CD14-positive monocyte (primary cell): Measurements from ENCODE around the gene ATAD3A. TPM values are rescaled to one million over a fixed set of nuclear protein-coding genes. Genes with fewer than 3 reads are reported as not detected.

ENCODE experiments used
- DNase-seq, 3 donors: peaks; one replicate each; pipeline ENCODE4 v3.0.0-alpha.2; 2011 to 2022
- H2AFZ ChIP-seq: 2 replicates; pipeline ENCODE4 v1.6.0; 2012; ENCODE audit warnings: mild to moderate bottlenecking, low read depth, low read length, inconsistent platforms; ENCODE audit not compliant: insufficient read depth, poor library complexity, severe bottlenecking
- H3K27ac ChIP-seq, 2 donors: 1 replicate in 1 of 2; 2 replicates in 1 of 2; pipeline ENCODE4 v1.5.1; 2012 to 2013; ENCODE audit warnings: low read length in 2 of 2, control low read depth in 1 of 2, inconsistent platforms in 1 of 2, low read depth in 1 of 2, mild to moderate bottlenecking in 1 of 2
- H3K27me3 ChIP-seq, 2 donors: one replicate each; pipeline versions ENCODE4 v1.6.0 to v1.6.1; 2011 to 2013; ENCODE audit warnings: low read length in 2 of 2; ENCODE audit not compliant: control insufficient read depth in 2 of 2, insufficient read depth in 2 of 2
- H3K36me3 ChIP-seq, 2 donors: replicated peaks in 1 of 2; 1 replicate in 1 of 2; 2 replicates in 1 of 2; pipeline versions ENCODE4 v1.5.1 to v1.6.1; 2012 to 2013; ENCODE audit warnings: low read length in 2 of 2, control low read depth in 1 of 2, inconsistent platforms in 1 of 2, mild to moderate bottlenecking in 1 of 2; ENCODE audit not compliant: insufficient read depth in 2 of 2, control insufficient read depth in 1 of 2
- H3K4me1 ChIP-seq, 2 donors: 1 replicate in 1 of 2; 2 replicates in 1 of 2; pipeline versions ENCODE4 v1.5.1 to v1.6.1; 2012 to 2013; ENCODE audit warnings: low read length in 2 of 2, control low read depth in 1 of 2, inconsistent platforms in 1 of 2, mild to moderate bottlenecking in 1 of 2, moderate library complexity in 1 of 2; ENCODE audit not compliant: insufficient read depth in 2 of 2, control insufficient read depth in 1 of 2
- H3K4me2 ChIP-seq: replicated peaks from 2 replicates; pipeline ENCODE3; 2012; ENCODE audit warnings: low read length, moderate library complexity, mild to moderate bottlenecking; ENCODE audit not compliant: poor library complexity, severe bottlenecking; ENCODE audit errors: extremely low read depth
- H3K4me3 ChIP-seq, 3 experiments: fragments of 200-600 bp in 1 of 3; sonication (generic) in 1 of 3; replicated peaks in 1 of 3; 1 replicate in 2 of 3; 2 replicates in 1 of 3; pipeline ENCODE4 v1.5.1; 2011 to 2013; ENCODE audit warnings: low read length in 3 of 3, mild to moderate bottlenecking in 3 of 3, control low read depth in 2 of 3, low read depth in 2 of 3, inconsistent platforms in 1 of 3, moderate library complexity in 1 of 3
- H3K79me2 ChIP-seq: 2 replicates; pipeline ENCODE4 v1.6.0; 2012; ENCODE audit warnings: mild to moderate bottlenecking, control low read depth, inconsistent platforms, low read length, moderate library complexity; ENCODE audit not compliant: insufficient read depth
- H3K9ac ChIP-seq: 2 replicates; pipeline ENCODE4 v1.6.0; 2017; ENCODE audit warnings: low read length, mild to moderate bottlenecking; ENCODE audit not compliant: insufficient read depth, poor library complexity, severe bottlenecking
- H3K9me3 ChIP-seq, 2 donors: replicated peaks in 1 of 2; 1 replicate in 1 of 2; 2 replicates in 1 of 2; pipeline versions ENCODE4 v1.5.1 to v1.6.1; 2012 to 2013; ENCODE audit warnings: low read length in 2 of 2, control low read depth in 1 of 2; ENCODE audit not compliant: control insufficient read depth in 1 of 2, insufficient read depth in 1 of 2
- H4K20me1 ChIP-seq: 2 replicates; pipeline ENCODE4 v1.6.0; 2012; ENCODE audit warnings: mild to moderate bottlenecking, low read length, control low read depth, moderate library complexity; ENCODE audit not compliant: insufficient read depth
- H3K27ac Mint-ChIP-seq, 7 donors: one replicate each; pipeline ENCODE4 v1.8.0; 2020; ENCODE audit warnings: mild to moderate bottlenecking in 7 of 7, mixed read lengths in 7 of 7, moderate library complexity in 6 of 7, inconsistent platforms in 2 of 7
- H3K27me3 Mint-ChIP-seq, 3 donors: one replicate each; pipeline ENCODE4 v1.8.0; 2021 to 2022; ENCODE audit warnings: low read depth in 3 of 3, mild to moderate bottlenecking in 3 of 3, mixed read lengths in 3 of 3, moderate library complexity in 3 of 3, inconsistent platforms in 1 of 3
- H3K36me3 Mint-ChIP-seq, 2 donors: one replicate each; pipeline ENCODE4 v1.8.0; 2020; ENCODE audit warnings: mixed read lengths in 2 of 2, inconsistent platforms in 1 of 2, mild to moderate bottlenecking in 1 of 2
- H3K4me1 Mint-ChIP-seq: one replicate; pipeline ENCODE4 v1.8.0; 2020; ENCODE audit warnings: mild to moderate bottlenecking, mixed read lengths
- H3K4me3 Mint-ChIP-seq, 2 donors: one replicate each; pipeline ENCODE4 v1.8.0; 2020; ENCODE audit warnings: mild to moderate bottlenecking in 2 of 2, mixed read lengths in 2 of 2, moderate library complexity in 1 of 2
- H3K9me3 Mint-ChIP-seq, 7 donors: one replicate each; pipeline ENCODE4 v1.8.0; 2020 to 2022; ENCODE audit warnings: mixed read lengths in 7 of 7, mild to moderate bottlenecking in 6 of 7, moderate library complexity in 6 of 7, inconsistent platforms in 2 of 7
- WGBS: methylation state at CpG from one replicate; pipeline ENCODE4 v1.1.5; 2013; ENCODE audit warnings: missing lambda C conversion rate; ENCODE audit not compliant: insufficient coverage; 5-methylcytosine and 5-hydroxymethylcytosine counted together
- intact Hi-C, 2 donors: fragments of 100-400 bp; cut with micrococcal nuclease; formaldehyde crosslinking; loops; one replicate each; pipeline versions ENCODE4 v1.15.0 to v1.15.1; 2023
- polyA plus RNA-seq, 3 donors: library from polyadenylated mRNA; depleted of rRNA in 1 of 3; unstranded in 2 of 3; stranded (reverse) in 1 of 3; fragments of 300-500 nt in 2 of 3; fragments of >200 nt in 1 of 3; fragmentation: Illumina TruSeq in 2 of 3; gene quantifications; 1 replicate in 2 of 3; 2 replicates in 1 of 3; pipeline ENCODE4 v1.2.3, GENCODE V29; 2012 to 2021
- TF ChIP-seq, protein P1 (sequence below): fragments of 200-600 bp; IDR thresholded peaks from one replicate; pipeline ENCODE4 v1.8.0; 2022; ENCODE audit warnings: antibody characterized with exemption, mild to moderate bottlenecking

The ATAD3A gene
- polyA plus RNA-seq, 3 donors = 4.1 to 14.0 (median 6.4) TPM

DNA sequence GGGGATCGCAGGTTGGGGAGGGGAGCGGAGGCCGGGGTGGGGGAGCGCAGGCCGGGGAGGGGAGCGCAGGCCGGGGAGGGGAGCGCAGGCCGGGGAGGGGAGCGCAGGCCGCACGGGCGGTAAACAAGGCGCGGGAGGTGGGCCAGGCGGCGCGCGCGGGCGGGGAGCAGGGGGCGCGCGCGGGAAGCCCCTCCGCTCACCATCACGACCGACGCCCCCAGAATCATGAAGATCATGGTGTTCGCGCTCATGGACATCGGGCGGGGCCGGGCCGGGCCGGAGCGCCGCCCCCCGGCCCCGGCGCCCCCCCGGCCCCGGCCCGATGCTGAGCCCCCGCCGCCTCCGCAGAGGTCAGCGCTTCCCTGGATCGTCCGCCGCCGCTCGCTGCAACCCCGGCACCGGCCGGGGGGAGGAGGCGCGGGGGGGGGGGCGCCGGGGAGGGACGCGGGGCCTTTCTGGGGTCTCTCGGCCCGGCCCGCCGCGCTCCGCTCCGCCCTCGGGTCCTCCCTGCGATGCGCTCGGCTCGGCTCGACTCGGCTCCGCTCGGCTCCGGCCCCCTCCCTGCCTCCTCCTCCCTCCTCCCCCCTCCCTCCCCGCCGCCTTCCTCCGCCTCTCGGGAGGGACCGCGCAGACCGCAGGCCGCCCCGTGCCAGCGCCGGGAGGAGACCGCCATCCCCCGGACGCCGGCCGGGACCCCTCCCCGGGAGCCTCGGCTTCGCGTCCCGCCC, 28.3 kb downstream of the ATAD3A start, which contains the start of gene TMEM240:
TMEM240 (minus strand) TSS at position 535 of the 728 bp plus-strand sequence; CDS start at position 257, 278 bp downstream.
- intact Hi-C loops = no loop called here
- H3K9ac ChIP-seq = no peak within 1 kb of the TSS

More for the DNA sequence above, 28.3 kb downstream of the ATAD3A start, which contains the start of gene TMEM240:
- H3K36me3 ChIP-seq = peaks cover 31 to 36% of the 10 kb centered on the region in 2 donors
- WGBS = under 1% methylated on average over 61 of the region's 100 CpGs
- H3K36me3 Mint-ChIP-seq = peaks cover 33 to 36% of the 10 kb centered on the region in 2 donors
- H3K9me3 ChIP-seq = no peaks in the 10 kb centered on the region
- peak within 1 kb of the TSS in 1 of 2 donors; percentile 62 for H3K4me3 Mint-ChIP-seq
- H3K79me2 ChIP-seq = no peaks in the 10 kb centered on the region
- DNase-seq = peak in 1 of 3 donors; percentile 10
- H3K4me3 ChIP-seq = peak within 1 kb of the TSS in 1 of 3 experiments; percentile 20
- peak within 1 kb of the TSS; percentile 34 for H3K4me2 ChIP-seq
- TF ChIP-seq, protein P1, sequence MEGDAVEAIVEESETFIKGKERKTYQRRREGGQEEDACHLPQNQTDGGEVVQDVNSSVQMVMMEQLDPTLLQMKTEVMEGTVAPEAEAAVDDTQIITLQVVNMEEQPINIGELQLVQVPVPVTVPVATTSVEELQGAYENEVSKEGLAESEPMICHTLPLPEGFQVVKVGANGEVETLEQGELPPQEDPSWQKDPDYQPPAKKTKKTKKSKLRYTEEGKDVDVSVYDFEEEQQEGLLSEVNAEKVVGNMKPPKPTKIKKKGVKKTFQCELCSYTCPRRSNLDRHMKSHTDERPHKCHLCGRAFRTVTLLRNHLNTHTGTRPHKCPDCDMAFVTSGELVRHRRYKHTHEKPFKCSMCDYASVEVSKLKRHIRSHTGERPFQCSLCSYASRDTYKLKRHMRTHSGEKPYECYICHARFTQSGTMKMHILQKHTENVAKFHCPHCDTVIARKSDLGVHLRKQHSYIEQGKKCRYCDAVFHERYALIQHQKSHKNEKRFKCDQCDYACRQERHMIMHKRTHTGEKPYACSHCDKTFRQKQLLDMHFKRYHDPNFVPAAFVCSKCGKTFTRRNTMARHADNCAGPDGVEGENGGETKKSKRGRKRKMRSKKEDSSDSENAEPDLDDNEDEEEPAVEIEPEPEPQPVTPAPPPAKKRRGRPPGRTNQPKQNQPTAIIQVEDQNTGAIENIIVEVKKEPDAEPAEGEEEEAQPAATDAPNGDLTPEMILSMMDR = no peak
- no peak within 1 kb of the TSS for H3K27ac ChIP-seq
- peaks cover 11% of the 10 kb centered on the region for H4K20me1 ChIP-seq
- H3K27me3 ChIP-seq = peaks cover 0 to 20% of the 10 kb centered on the region in 2 donors
- H2AFZ ChIP-seq = no peak within 1 kb of the TSS
- H3K27me3 Mint-ChIP-seq = peaks cover 4 to 28% (median 17%) of the 10 kb centered on the region in 3 donors
- no peak within 1 kb of the TSS for H3K27ac Mint-ChIP-seq
- no peaks in the 10 kb centered on the region for H3K4me1 Mint-ChIP-seq
- H3K9me3 Mint-ChIP-seq = peaks cover 0 to 3% (median 0%) of the 10 kb centered on the region in 7 donors
- peaks cover 0 to 7% of the 10 kb centered on the region in 2 donors for H3K4me1 ChIP-seq
